SK-N-SH treated with all-trans-retinoic acid at 6 μM for 48 hours (cell line): ENCODE data around the gene B4GALT2.

Source experiments
- ATAC-seq: fragments of 200-7000 bp; cut with Tn5 transposase; 3 replicates; pipeline ENCODE4 v1.9.1; 2020; ENCODE audit warnings: mild to moderate bottlenecking, moderate library complexity
- ARNTL ChIP-seq: fragments of 450-650 bp; formaldehyde crosslinking; IDR thresholded peaks from 2 replicates; pipeline ENCODE4 v1.5.0; 2020; ENCODE audit warnings: low read depth, mild to moderate bottlenecking, moderate library complexity, borderline replicate concordance
- BACH2 ChIP-seq: fragments of 250-450 bp; sonication (Bioruptor Pico); IDR thresholded peaks from 2 replicates; pipeline ENCODE4 v1.9.0; 2021; ENCODE audit warnings: mild to moderate bottlenecking, borderline replicate concordance
- CSDC2 ChIP-seq: fragments of 250-450 bp; sonication (Bioruptor Pico); IDR thresholded peaks from 2 replicates; pipeline ENCODE4 v1.5.0; 2020; ENCODE audit warnings: mild to moderate bottlenecking, moderate library complexity
- ESRRG ChIP-seq: fragments of 250-450 bp; sonication (Bioruptor Pico); IDR thresholded peaks from 2 replicates; pipeline ENCODE4 v1.6.1; 2021; ENCODE audit warnings: mild to moderate bottlenecking
- GLIS3 ChIP-seq: fragments of 250-450 bp; sonication (Bioruptor Pico); IDR thresholded peaks from 2 replicates; pipeline ENCODE4 v1.5.0; 2020; ENCODE audit warnings: mild to moderate bottlenecking, moderate library complexity
- ISL1 ChIP-seq: fragments of 250-450 bp; sonication (Bioruptor Pico); IDR thresholded peaks from 2 replicates; pipeline ENCODE4 v2.1.2; 2022; ENCODE audit warnings: mild to moderate bottlenecking, moderate library complexity
- OSR1 ChIP-seq: fragments of 250-450 bp; sonication (Bioruptor Pico); IDR thresholded peaks from 2 replicates; pipeline ENCODE4 v1.8.0; 2022; ENCODE audit warnings: moderate library complexity, mild to moderate bottlenecking, inconsistent platforms
- PPARA ChIP-seq: fragments of 250-450 bp; sonication (Bioruptor Pico); IDR thresholded peaks from 2 replicates; pipeline ENCODE4 v1.5.0; 2020; ENCODE audit warnings: mild to moderate bottlenecking, borderline replicate concordance
- RARB ChIP-seq: fragments of 250-450 bp; sonication (Bioruptor Pico); IDR thresholded peaks from 2 replicates; pipeline ENCODE4 v1.8.0; 2021; ENCODE audit warnings: mild to moderate bottlenecking, moderate library complexity
- SNAI2 ChIP-seq: fragments of 250-450 bp; sonication (Bioruptor Pico); IDR thresholded peaks from 2 replicates; pipeline ENCODE4 v1.5.0; 2020; ENCODE audit warnings: mild to moderate bottlenecking, moderate library complexity
- ZC3H10 ChIP-seq: fragments of 250-450 bp; sonication (Bioruptor Pico); IDR thresholded peaks from 2 replicates; pipeline ENCODE4 v1.5.1; 2021; ENCODE audit warnings: mild to moderate bottlenecking, moderate library complexity
- ZFP3 ChIP-seq: fragments of 250-450 bp; sonication (Bioruptor Pico); IDR thresholded peaks from 2 replicates; pipeline ENCODE4 v1.5.0; 2020; ENCODE audit warnings: mild to moderate bottlenecking, moderate library complexity
- ZFP30 ChIP-seq: fragments of 450-650 bp; formaldehyde crosslinking; IDR thresholded peaks from 2 replicates; pipeline ENCODE4 v1.5.0; 2022; ENCODE audit warnings: mild to moderate bottlenecking, moderate library complexity
- ZNF70 ChIP-seq: fragments of 450-650 bp; formaldehyde crosslinking; IDR thresholded peaks from 2 replicates; pipeline ENCODE4 v1.5.0; 2020; ENCODE audit warnings: mild to moderate bottlenecking, moderate library complexity
- ZNF8 ChIP-seq: fragments of 450-650 bp; formaldehyde crosslinking; IDR thresholded peaks from 2 replicates; pipeline ENCODE4 v1.5.0; 2020; ENCODE audit warnings: mild to moderate bottlenecking, moderate library complexity
- TF ChIP-seq, protein P1 (sequence below): fragments of 250-450 bp; sonication (Bioruptor Pico); IDR thresholded peaks from 2 replicates; pipeline ENCODE4 v1.5.0; 2020; ENCODE audit warnings: mild to moderate bottlenecking, moderate library complexity
- TF ChIP-seq, protein P2 (sequence below): fragments of 250-450 bp; sonication (Bioruptor Pico); IDR thresholded peaks from 2 replicates; pipeline ENCODE4 v1.5.1; 2021; ENCODE audit warnings: mild to moderate bottlenecking, moderate library complexity
- TF ChIP-seq, protein P3 (sequence below): fragments of 250-450 bp; sonication (Bioruptor Pico); IDR thresholded peaks from 2 replicates; pipeline ENCODE4 v1.8.0; 2021; ENCODE audit warnings: low read depth, mild to moderate bottlenecking, moderate library complexity, borderline replicate concordance
- TF ChIP-seq, protein P4 (sequence below): fragments of 250-450 bp; sonication (Bioruptor Pico); IDR thresholded peaks from 2 replicates; pipeline ENCODE4 v1.5.1; 2020; ENCODE audit warnings: low read depth, mild to moderate bottlenecking, moderate library complexity
- TF ChIP-seq, protein P5 (sequence below): fragments of 250-450 bp; sonication (Bioruptor Pico); IDR thresholded peaks from 2 replicates; pipeline ENCODE4 v1.8.0; 2020; ENCODE audit warnings: mild to moderate bottlenecking, moderate library complexity, borderline replicate concordance

The B4GALT2 gene

DNA sequence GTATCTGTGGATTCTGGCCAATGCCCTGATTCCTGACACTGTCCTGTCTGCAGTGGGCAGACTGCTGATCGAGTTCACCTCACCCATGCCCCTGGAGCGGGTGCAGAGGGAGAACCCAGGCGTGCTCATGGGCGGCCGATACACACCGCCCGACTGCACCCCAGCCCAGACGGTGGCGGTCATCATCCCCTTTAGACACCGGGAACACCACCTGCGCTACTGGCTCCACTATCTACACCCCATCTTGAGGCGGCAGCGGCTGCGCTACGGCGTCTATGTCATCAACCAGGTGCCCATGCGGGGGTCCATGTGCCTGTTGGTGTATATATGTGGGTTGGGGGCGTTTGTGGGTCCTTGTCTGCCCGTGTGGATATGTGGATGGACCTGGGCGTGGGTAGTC, 2.6 kb downstream of the B4GALT2 start (continued):
- TF ChIP-seq, protein P1, sequence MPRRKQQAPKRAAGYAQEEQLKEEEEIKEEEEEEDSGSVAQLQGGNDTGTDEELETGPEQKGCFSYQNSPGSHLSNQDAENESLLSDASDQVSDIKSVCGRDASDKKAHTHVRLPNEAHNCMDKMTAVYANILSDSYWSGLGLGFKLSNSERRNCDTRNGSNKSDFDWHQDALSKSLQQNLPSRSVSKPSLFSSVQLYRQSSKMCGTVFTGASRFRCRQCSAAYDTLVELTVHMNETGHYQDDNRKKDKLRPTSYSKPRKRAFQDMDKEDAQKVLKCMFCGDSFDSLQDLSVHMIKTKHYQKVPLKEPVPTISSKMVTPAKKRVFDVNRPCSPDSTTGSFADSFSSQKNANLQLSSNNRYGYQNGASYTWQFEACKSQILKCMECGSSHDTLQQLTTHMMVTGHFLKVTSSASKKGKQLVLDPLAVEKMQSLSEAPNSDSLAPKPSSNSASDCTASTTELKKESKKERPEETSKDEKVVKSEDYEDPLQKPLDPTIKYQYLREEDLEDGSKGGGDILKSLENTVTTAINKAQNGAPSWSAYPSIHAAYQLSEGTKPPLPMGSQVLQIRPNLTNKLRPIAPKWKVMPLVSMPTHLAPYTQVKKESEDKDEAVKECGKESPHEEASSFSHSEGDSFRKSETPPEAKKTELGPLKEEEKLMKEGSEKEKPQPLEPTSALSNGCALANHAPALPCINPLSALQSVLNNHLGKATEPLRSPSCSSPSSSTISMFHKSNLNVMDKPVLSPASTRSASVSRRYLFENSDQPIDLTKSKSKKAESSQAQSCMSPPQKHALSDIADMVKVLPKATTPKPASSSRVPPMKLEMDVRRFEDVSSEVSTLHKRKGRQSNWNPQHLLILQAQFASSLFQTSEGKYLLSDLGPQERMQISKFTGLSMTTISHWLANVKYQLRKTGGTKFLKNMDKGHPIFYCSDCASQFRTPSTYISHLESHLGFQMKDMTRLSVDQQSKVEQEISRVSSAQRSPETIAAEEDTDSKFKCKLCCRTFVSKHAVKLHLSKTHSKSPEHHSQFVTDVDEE (CRISPR knock-in tag) = no peak
- TF ChIP-seq BACH2 (CRISPR knock-in tag) = no peak

DNA sequence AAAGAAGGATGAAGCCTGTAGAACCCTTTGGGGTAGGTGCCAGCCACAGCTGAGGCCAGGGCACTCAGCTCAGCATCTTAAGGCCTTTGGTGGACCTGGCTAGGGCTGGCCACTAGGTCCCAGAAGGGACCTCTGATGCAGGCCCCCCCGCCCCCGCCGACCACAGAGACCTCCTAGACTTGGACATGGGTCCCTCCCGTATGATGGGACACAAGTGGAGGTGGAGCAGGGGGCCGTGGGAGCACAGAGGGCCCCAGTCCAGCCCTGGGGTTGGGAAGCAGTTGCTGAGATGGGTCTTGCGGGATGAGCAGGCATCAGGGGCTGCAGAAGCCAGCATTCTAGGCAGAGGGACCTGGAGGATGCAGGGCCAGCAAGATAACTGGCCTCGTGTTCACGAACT, 3.2 kb downstream of the B4GALT2 start:
- TF ChIP-seq CSDC2 (CRISPR knock-in tag) (no peak), GLIS3 (CRISPR knock-in tag) (no peak), ARNTL (CRISPR knock-in tag) (no peak), RARB (CRISPR knock-in tag) (no peak), ZFP3 (CRISPR knock-in tag) (no peak)
- TF ChIP-seq, protein P1 (CRISPR knock-in tag) = no peak
- TF ChIP-seq, protein P2, sequence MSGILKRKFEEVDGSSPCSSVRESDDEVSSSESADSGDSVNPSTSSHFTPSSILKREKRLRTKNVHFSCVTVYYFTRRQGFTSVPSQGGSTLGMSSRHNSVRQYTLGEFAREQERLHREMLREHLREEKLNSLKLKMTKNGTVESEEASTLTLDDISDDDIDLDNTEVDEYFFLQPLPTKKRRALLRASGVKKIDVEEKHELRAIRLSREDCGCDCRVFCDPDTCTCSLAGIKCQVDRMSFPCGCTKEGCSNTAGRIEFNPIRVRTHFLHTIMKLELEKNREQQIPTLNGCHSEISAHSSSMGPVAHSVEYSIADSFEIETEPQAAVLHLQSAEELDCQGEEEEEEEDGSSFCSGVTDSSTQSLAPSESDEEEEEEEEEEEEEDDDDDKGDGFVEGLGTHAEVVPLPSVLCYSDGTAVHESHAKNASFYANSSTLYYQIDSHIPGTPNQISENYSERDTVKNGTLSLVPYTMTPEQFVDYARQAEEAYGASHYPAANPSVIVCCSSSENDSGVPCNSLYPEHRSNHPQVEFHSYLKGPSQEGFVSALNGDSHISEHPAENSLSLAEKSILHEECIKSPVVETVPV (CRISPR knock-in tag) = no peak
- ATAC-seq = no peak

DNA sequence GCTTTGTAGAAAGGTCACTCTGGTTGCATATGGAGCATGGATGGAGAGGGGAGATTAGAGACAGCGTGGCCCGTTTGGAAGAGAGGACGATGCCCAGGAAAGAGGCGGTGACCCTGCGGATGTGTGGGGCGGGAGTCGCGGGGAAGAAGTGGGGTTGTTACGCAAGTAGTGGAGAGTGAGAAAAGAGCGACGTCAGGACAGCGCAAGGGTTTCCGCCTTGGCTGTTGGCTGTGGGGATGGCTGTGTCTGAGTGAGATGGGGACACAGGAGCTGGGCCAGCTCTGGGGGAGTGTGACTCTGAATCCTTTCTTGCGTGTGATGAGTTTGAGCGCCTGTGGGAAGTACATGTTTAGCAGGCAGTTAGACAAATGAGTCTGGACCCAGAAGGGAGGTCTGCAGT, 3.8 kb downstream of the B4GALT2 start:
- ATAC-seq = no peak
- TF ChIP-seq, protein P3, sequence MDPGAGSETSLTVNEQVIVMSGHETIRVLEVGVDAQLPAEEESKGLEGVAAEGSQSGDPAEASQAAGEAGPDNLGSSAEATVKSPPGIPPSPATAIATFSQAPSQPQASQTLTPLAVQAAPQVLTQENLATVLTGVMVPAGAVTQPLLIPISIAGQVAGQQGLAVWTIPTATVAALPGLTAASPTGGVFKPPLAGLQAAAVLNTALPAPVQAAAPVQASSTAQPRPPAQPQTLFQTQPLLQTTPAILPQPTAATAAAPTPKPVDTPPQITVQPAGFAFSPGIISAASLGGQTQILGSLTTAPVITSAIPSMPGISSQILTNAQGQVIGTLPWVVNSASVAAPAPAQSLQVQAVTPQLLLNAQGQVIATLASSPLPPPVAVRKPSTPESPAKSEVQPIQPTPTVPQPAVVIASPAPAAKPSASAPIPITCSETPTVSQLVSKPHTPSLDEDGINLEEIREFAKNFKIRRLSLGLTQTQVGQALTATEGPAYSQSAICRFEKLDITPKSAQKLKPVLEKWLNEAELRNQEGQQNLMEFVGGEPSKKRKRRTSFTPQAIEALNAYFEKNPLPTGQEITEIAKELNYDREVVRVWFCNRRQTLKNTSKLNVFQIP = no peak
- TF ChIP-seq RARB (CRISPR knock-in tag) = no peak
- TF ChIP-seq, protein P4, sequence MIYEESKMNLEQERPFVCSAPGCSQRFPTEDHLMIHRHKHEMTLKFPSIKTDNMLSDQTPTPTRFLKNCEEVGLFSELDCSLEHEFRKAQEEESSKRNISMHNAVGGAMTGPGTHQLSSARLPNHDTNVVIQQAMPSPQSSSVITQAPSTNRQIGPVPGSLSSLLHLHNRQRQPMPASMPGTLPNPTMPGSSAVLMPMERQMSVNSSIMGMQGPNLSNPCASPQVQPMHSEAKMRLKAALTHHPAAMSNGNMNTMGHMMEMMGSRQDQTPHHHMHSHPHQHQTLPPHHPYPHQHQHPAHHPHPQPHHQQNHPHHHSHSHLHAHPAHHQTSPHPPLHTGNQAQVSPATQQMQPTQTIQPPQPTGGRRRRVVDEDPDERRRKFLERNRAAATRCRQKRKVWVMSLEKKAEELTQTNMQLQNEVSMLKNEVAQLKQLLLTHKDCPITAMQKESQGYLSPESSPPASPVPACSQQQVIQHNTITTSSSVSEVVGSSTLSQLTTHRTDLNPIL (CRISPR knock-in tag) = no peak
- TF ChIP-seq ESRRG = no peak
- TF ChIP-seq, protein P5, sequence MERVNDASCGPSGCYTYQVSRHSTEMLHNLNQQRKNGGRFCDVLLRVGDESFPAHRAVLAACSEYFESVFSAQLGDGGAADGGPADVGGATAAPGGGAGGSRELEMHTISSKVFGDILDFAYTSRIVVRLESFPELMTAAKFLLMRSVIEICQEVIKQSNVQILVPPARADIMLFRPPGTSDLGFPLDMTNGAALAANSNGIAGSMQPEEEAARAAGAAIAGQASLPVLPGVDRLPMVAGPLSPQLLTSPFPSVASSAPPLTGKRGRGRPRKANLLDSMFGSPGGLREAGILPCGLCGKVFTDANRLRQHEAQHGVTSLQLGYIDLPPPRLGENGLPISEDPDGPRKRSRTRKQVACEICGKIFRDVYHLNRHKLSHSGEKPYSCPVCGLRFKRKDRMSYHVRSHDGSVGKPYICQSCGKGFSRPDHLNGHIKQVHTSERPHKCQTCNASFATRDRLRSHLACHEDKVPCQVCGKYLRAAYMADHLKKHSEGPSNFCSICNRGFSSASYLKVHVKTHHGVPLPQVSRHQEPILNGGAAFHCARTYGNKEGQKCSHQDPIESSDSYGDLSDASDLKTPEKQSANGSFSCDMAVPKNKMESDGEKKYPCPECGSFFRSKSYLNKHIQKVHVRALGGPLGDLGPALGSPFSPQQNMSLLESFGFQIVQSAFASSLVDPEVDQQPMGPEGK (CRISPR knock-in tag) = no peak
- TF ChIP-seq ARNTL (CRISPR knock-in tag) = no peak
- no peak for TF ChIP-seq ZNF70 (CRISPR knock-in tag)
- TF ChIP-seq, protein P1 (CRISPR knock-in tag) = no peak
- no peak for TF ChIP-seq ZNF8 (CRISPR knock-in tag)
- no peak for TF ChIP-seq PPARA (CRISPR knock-in tag)
- no peak for TF ChIP-seq ZC3H10 (CRISPR knock-in tag)
- TF ChIP-seq ZFP30 (CRISPR knock-in tag) = no peak
- no peak for TF ChIP-seq BACH2 (CRISPR knock-in tag)
- TF ChIP-seq ISL1 (CRISPR knock-in tag) = no peak
- TF ChIP-seq OSR1 (CRISPR knock-in tag) = no peak
- TF ChIP-seq SNAI2 (CRISPR knock-in tag) = no peak
- TF ChIP-seq, all 23 proteins: peak for 0
